ENCODE results near the gene SYNPR.

SYNPR gene

GRCh38 chr3:63308072-63308471 lies 30.0 kb downstream of the SYNPR start:
- no peak for DNase-seq

- DNase-seq: no peak
Observed at GRCh38 chr3:63309768-63310167, 31.7 kb downstream of the SYNPR start.

- DNase-seq: no peak
Observed at GRCh38 chr3:63323766-63324165, 45.7 kb downstream of the SYNPR start.

- DNase-seq: no peak
Observed at GRCh38 chr3:63324621-63325020, 46.5 kb downstream of the SYNPR start.

- no peak for DNase-seq
Observed at GRCh38 chr3:63325386-63325785, 47.3 kb downstream of the SYNPR start.

- DNase-seq: no peak
Observed at GRCh38 chr3:63328365-63328764, 50.3 kb downstream of the SYNPR start.

GRCh38 chr3:63331520-63331919 lies 53.4 kb downstream of the SYNPR start:
- DNase-seq: no peak

GRCh38 chr3:63333815-63334214 lies 55.7 kb downstream of the SYNPR start:
- DNase-seq: no peak

GRCh38 chr3:63338351-63338750 lies 60.2 kb downstream of the SYNPR start:
- DNase-seq: no peak

GRCh38 chr3:63343674-63344073 lies 65.6 kb downstream of the SYNPR start:
- DNase-seq: no peak

- no peak for DNase-seq
Observed at GRCh38 chr3:63344661-63345060, 66.6 kb downstream of the SYNPR start.

- DNase-seq: no peak
Observed at GRCh38 chr3:63349583-63350573, 71.8 kb downstream of the SYNPR start.

GRCh38 chr3:63351159-63352007 lies 73.3 kb downstream of the SYNPR start:
- no peak for DNase-seq

- no peak for DNase-seq
Observed at GRCh38 chr3:63352008-63352279, 73.8 kb downstream of the SYNPR start.

- DNase-seq: no peak
Observed at GRCh38 chr3:63353383-63353782, 75.3 kb downstream of the SYNPR start.

GRCh38 chr3:63354160-63354559 lies 76.1 kb downstream of the SYNPR start:
- DNase-seq: no peak

- no peak for DNase-seq
Observed at GRCh38 chr3:63355809-63356208, 77.7 kb downstream of the SYNPR start.

- no peak for DNase-seq
Observed at GRCh38 chr3:63364495-63364894, 86.4 kb downstream of the SYNPR start.

- no peak for DNase-seq
Observed at GRCh38 chr3:63364910-63365309, 86.8 kb downstream of the SYNPR start.

- no peak for DNase-seq
Observed at GRCh38 chr3:63365671-63366070, 87.6 kb downstream of the SYNPR start.

- DNase-seq: no peak
Observed at GRCh38 chr3:63370094-63370493, 92.0 kb downstream of the SYNPR start.

- no peak for DNase-seq
Observed at GRCh38 chr3:63383040-63383439, 104.9 kb downstream of the SYNPR start.

GRCh38 chr3:63384382-63384781 lies 106.3 kb downstream of the SYNPR start:
- DNase-seq: no peak

GRCh38 chr3:63385629-63386028 lies 107.5 kb downstream of the SYNPR start:
- DNase-seq: no peak
